Dermis blood vessel endothelial cell (primary cell): ENCODE results near the gene TRAPPC12. TPM values are rescaled to one million over a fixed set of nuclear protein-coding genes. Genes with fewer than 3 reads are reported as not detected.

Experiments
- DNase-seq: peaks from one replicate; pipeline ENCODE4 v3.0.0; 2010
- total RNA-seq: library from RNA; depleted of rRNA; stranded (reverse); fragments of >200 nt; gene quantifications from 2 replicates; pipeline ENCODE4 v1.2.3, GENCODE V29; 2014

TRAPPC12 gene
- total RNA-seq, 1 donor from 2014 or later: 63.0 TPM

DNA sequence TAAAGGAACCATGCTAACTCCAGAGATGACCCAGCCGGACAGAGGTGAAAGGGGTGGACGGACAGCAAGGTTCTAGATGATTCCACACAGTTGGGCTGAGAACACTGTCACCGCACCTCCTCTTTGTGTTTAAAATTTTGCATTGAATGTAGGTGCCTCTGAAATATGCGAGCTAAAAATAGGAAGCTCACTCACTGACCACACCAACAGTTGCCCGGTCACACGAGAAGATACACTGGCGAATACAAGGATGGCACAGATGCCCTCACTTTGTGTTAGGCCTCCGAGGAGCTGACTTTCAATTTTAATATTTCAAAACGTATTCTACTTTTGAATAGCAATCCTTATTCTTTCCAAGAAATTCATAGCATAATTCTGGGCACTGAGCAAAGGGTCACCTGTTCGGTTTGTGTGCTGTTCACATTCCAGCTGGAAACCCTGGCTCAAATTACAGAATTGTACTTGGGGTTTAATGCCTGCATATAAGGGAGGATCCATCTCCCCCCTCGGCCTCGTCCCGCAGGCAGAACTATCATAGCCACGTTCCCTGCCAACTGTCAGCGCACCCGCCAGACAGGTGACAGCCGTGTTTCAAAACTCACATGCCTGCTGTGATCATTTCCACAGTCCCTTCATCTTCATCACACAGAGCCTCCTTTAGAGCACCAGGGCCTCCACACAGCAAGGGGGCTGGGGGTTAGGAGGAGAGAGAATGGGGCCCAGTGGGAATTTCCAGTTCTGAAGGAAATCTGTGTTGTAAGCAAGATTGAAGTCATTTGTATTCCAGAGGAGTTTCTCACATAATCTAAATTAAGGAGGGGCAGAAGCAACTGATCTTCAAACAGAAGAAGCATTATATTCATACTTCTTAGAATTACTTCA, 91.6 kb downstream of the TRAPPC12 start:
- no peak for DNase-seq

DNA sequence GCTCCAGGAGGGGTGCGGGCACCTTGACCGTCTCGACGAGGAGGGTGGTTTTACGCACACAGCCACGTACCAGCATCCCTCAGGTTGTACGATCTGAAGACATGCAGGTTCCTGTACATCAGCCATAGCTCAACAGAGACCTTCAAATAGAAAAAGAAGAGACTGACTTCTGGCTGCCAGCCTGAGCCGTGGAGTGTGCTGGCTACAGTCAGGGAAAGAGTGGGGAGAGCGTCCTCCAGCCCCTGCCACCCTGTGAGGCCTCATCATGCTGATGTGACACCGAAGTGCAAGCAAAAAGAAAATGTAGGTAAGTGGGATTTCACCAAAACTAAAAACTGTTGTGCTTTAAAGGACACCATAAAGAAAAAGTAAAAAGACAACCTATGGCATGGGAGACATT, 92.8 kb downstream of the TRAPPC12 start:
- DNase-seq: no peak

DNA sequence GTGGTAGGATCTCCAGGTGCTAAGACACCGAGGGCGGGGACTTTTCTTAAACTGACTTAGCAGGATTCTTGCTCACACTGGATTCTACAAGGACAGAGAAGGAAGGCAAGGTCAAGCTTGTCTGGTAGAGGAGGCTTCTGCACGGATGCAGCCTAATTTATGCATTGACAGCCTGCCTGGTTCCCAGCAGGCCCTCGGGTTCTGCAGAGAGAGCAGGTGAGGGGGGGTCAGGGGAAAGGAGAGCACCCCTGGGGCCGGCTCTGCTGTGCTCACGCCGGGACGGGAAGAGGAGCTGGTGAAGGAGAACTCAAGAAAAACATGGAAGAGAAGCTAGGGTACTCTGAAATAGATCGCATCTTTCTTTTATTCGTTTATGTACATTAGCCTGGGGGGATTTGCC, 93.5 kb downstream of the TRAPPC12 start:
- DNase-seq: no peak

DNA sequence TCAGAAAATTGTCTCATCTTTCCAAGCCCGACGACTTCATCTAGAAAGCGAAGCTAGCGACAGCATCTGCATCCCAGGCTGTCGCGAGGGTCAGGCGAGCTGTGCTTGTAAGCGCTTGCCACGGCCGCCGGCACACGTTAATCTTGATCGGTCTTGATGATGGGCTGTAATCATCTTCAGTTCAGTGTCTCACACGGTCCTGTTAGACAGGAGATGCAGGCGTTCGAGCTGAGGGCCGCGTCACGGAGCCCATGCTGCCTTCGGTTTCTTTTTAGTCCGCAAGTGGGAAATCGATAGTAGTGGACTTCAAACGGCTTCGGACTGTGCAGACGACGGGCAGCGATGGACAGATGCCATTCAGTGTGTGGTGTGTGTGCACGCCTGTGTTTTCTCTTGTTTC, 96.3 kb downstream of the TRAPPC12 start:
- no peak for DNase-seq

DNA sequence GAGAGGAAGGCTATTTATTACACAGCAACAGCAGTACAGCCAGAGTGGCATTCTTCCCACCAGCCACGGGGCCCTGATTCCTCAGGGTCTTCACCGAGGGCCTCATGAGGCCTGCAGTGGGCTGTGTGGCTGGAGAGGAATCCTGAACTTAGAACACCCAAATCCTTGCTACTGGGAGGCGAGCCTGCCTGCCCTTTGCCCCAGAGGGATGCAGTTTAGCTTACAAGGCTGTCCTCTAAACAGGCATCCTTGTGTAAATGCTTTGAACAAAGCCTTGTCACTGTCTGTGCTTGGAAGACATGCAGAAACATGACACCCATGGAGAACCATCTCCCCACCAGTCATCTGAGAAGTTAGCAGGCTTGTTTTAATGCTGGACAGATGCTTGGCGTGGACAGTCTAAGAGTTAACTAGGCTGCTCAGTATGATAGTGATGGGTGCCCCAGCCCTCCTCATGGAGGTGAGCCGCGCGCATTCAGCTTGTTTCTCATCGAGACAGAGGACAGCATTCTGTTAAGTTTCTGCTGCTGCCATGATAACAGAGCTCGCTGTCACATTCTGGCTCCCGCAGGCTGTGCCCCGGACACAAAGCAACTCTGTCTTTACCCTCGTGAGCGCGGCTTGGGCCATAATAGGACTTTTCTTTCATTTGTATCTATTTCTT, 97.0 kb downstream of the TRAPPC12 start:
- DNase-seq: no peak

DNA sequence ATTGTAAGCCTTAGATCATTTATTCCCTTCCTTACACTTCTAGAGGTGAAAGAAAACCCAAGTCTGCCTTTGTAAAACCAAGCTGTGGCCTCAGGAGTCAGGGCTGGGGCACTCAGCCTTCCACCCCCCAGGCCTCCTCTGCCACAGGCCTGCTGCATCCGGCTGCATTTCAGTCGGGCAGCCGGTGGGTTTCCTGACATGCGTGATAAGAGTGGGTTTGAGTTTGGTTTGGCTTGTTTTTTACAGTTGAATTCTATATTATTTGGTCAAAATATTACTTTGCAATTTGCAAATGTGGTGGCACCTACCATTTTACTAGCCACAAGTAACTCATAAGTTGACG, 97.5 kb downstream of the TRAPPC12 start:
- no peak for DNase-seq

DNA sequence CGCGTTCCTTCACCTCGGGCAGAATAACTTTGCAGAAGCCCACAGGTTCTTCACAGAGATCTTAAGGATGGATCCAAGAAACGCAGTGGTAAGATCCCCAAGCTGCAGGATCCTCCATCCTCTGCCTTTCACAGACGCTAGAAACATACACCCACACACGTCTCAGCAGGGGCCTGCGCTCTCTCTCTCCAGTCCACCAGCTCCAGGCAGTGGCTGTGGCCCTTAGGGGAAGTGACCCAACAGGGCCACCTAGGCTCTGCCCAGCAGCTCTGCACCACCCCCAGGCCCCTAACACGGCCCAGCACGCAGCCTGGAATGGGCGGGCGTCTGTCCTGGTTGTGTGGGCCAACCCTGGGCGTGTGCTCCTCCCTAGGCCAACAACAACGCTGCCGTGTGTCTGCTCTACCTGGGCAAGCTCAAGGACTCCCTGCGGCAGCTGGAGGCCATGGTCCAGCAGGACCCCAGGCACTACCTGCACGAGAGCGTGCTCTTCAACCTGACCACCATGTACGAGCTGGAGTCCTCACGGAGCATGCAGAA, 99.4 kb downstream of the TRAPPC12 start:
- DNase-seq: no peak

DNA sequence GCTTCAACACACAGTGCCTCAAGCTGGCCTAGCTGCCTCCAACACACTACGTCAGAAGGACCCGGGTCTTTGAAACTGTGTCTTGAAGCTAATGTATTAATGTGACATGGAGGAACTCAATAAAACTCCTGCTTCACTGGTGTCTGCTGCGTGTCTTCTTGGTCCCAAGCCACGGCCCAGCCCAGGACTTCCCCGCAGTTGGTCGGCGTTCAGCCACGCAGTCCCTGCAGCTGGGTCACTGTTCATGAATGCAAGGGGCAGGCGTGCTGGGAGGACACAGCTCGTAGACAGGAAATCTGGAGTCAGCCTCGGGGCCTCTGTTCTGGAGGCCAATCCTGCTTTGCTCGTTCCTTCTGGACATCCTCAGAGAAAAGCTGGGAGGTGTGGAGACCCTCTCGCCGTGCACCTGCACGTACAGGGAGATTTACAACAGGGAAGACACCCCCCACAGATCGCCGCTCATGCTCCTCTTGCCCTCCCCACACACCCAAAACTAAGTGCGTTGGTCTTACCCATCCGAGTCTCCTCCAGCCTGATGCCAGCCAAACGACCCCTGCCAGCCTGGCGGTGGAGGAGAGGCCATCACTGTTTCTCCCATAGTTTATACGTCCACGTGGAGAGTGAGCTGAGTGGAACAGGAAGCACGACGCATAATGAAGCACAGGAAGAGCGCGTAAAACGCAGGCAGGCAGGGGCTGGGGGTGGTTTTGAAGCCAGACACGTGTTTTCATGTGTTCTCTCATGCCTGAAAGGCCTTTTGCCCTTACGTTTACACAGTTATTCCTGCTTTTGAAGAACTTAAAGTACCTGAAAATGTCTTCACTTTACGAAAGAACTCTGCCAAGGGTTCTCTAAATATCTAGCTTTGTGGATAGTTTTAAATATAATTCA, 100.2 kb downstream of the TRAPPC12 start:
- DNase-seq: peak; percentile 29

DNA sequence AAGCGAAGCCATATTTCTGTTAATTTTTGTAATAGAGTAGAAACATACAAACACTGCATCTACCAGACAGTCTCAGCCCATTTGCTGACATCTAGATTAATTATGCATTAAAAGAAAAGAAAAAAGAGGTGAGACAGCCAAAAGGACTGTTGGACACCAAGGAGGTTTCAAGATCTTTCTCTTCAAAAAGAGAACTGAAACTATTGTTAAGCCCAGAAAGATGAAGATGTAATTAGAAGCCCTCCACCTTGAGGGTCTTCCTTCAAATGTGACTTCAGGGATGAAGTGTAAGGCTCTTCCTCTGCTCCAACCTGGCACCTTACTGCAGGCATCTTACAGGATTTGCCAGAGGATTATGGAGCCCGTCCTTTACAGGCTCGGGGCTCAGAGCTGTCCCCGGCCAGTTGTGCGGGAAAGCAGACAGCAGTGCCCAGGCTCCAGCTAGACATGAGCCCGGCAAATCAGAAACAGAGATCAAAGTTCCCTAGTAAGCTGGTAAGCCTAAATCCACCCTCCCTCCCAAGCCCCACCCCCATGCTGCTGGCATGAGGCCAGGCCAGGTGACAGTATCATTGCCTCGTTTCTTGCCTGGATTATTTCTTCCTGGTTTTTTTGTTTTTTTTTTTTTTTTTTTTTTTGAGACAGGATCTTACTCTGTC, 101.0 kb downstream of the TRAPPC12 start:
- no peak for DNase-seq

DNA sequence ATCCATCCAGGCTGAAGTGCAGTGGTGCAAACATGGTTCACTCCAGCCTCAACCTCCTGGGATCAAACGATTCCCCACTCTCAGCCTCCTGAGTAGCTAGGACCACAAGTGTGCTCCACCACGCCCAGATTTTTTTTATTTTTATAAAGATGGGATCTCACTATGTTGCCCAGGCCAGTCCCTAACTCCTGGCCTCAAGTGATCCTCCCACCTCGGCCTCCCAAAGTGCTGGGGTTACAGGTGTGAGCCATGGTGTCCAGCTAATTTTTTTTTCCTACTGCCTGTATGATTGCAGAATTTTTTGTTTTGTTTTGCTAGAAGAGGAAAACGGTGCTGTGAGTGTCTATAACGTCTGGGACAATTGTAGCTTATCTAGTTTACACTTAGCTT, 101.5 kb downstream of the TRAPPC12 start:
- DNase-seq: no peak

DNA sequence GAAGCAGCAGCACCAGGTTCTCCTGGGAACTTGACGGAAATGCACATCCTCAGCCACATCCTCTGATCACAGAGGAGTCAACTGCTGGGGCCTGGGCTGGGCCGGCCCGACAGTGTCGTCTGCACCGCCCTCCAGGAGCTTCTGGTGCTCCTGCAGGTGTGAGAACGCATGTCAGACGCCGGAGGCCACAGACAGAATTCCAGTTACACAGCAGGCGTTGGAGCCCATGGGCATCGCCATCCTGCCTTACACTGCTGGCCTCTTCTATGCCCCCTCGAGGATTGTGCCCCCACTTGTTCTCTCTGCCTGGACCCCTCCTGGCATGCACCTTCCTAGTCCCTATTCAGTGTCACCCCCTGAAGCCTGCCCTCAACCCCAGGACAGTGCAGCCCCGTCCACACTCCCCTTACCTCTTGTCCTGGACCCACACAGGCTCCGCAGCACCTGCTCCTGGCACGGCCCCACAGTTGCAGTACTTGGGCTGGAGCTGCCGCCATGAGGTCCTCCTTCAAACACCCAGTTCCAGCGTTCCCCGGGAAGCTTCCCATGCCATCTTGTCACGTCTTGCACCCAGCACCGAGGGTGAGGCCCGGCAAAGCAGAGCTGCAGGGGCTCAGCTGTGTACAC, 102.4 kb downstream of the TRAPPC12 start:
- DNase-seq: no peak

DNA sequence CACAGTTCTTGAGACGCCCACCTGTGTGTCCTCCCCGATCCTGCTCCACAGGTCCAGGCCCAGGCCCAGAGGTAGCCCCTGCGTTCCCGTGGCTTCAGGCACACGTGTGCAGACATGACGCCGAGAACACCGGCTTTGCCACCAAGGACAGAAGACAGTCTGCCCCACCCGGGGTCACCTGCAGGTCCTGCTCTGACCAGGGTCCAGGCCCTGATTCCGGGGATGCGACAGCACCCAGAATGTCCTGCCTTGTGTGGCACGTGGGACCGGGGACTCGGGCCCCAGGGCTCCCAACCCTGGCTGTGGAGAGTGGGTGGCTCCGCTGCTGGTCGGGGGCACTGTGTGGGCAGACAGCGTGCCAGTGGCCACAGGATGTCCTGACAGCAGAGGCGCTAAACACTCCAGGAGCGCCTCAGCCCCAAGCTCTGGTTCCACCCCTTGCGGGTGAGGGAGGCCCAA, 102.9 kb downstream of the TRAPPC12 start:
- DNase-seq: no peak

DNA sequence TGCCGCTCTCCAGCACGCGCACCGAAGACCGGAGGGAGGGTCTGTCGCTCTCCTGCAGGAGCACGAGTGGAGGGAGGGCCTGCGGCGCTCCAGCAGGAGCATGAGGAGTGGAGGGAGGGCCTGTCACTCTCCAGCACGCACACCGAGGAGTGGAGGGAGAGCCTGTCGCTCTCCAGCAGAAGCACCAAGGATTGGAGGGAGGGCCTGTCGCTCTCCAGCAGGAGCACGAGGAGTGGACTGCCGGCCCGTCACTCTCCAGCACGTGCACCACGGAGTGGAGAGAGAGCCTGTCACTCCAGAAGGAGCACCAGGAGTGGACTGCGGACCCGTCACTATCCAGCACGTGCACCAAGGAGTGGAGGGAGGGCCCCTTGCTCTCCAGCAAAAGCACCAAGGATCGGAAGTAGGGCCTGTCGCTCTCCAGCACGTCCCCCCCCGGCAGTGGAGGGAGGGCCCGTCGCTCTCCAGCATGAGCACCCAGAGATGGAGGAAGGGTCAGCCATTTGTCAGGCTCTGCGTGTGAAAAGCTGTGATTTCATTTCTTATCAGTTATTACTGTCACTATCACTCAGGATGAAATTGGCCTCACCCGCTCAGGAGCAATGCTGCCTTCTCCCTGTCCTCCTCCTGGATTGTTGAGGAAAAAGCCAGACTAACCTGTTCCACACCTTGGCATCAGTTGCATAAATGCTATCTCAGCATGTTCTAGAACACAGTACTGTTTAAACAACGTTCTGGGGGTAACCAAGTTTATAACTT, 103.9 kb downstream of the TRAPPC12 start:
- peak; percentile 41 for DNase-seq

DNA sequence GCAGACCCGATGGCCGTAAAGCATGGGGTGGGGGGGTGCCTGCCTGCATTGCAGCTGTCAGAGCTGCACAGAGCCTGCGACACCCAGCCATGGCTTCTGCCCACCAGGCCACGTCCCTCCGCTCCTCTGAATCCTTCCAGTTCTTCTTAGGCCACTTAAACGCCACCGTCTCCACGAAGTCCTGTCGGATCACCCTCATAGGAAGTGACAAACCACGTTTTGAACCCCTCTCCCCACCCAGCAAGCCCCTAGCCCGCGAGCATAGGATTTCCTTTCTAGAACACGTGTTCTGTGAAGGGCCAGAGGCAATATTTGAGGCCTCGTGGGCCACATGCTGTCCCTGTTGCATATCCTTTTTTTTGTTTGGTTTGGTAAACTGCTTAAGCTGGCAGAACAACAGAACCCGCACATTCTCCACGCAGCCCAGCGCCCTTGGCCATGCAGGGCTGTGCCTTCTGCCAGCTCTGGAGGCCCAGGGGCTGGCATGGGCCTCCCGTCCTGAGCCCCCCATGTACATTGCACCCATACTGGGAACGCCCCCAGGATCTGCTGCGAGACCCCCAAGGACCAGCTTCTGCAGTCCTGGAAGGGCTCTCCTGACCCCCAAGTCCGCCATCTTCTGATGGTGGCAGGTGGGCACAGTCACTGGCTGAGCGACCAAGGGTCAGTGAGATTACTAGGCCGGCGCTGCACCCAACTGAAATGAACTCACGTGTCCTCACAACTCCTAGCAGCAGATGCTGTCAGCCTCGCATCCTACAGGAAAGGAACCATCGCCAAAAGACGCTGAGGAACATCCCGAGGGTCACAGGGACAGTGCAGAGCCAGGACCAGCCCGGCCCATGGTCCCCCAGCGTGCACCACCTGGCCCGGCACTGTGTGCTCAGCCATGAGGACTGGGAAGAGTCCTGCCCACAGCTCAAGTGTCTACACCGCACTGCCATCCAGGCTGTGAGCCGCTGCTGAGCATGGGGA, 104.8 kb downstream of the TRAPPC12 start:
- DNase-seq: no peak

DNA sequence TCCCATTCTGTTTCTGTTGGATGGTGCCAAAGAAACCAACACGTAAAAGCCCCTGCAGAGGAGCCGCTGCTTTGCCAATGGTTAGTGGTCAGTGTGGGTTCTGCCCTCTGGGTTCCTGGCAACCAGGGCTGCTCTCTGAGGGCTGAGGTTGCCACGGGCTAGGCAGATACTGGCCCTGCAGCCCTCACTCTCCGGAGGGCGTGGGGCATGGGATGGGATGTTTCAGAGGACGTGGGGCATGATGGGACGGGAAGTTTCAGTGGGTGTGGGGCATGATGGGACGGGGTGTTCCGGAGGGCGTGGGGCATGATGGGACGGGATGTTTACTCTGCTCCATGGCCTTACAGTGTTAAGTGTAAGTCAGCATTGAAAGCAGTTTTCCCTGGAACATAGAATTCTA, 105.7 kb downstream of the TRAPPC12 start:
- DNase-seq: no peak

DNA sequence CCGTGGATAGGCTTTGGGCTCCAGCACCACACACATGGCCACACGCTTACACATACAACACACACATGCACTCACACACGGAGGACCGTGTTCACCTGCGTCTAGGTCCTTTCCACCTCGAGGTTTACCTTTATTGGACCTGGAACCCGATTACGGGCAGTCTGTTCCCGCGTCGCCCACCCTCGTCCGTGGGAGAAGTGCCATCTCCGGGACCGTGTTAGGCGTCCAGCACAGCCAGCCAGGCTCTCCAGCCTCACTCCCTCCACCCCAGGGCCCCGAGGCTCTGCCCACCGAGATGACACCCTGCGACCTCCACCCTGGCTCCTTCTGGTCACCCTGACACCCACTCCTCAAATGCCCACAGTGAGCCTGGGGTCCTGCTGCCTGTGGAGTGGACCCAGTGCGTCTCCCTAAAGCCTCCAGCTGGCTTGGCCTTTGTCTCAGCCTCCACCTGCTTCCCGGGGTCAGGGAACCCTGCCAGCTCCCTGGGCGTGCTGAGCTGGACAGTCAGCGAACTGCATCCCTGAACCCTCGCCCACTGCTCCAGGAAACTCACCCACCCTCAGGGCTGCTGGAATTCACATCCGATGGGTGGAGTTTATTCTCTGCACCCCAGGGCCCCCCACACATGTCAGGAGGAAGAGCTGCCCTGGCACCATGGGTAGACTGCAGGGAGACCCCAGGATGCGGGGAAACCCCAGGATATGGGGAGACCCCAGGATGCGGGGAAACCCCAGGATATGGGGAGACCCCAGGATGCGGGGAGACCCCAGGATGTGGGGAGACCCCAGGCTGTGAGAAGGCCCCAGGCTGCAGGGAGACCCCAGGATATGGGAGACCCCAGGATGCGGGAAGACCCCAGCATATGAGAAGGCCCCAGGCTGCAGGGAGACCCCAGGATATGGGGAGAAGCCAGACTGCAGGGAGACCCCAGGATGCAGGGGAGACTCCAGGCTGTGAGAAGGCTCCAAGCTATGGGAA, 106.8 kb downstream of the TRAPPC12 start:
- DNase-seq: no peak

DNA sequence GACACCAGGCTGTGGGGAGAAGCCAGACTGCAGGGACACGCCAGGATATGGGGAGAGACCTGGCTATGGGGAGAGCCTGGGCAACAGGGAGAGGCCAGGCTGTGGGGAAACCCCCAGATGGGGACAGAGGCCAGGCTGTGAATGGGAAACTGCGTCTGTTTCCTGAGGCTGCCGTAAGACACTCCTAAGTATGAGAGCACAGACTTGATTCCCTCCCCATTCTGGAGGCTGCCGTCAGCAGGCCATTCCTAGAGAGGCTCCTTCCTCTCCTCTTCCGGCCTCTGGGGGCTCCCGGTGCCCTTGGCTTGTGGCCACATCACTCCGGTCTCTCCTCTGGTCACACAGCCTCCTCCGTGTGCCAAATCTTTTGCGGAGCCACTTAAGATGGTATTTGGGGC, 107.5 kb downstream of the TRAPPC12 start:
- no peak for DNase-seq

DNA sequence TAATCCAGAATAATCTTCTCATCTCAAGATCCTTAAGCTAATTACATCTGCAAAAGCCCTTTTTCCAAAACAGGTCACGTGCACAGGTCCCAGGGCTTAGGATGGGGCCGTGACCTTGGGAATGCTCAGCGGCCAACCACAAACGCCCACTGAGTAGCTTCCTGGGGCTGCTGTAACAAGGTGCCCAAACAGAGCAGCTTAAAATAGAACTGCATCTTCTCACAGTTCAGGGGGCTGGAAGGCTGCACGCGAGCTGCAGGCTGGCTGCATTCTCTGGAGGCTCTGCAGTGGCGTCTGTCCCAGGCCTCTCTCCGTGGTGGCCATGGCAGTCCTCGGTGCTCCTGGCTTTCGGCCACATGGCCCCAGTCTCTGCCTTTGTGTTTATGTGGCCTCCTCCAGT, 107.9 kb downstream of the TRAPPC12 start:
- no peak for DNase-seq
